ENCODE results near the gene ERP27.

The ERP27 gene

DNA sequence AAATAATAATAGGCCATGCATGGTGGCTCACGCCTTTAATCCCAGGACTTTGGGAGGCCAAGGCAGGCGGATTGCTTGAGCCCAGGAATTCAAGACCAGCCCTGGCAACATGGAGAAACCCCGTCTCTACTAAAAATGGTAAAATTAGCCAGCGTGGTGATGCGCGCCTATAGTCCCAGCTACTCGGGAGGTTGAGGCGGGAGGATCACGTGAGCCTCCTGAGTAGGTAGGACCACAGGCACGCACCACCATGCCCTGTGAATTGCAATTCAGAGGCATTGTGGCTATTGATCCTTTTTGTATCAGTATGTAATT lies 20.7 kb upstream of the ERP27 start:
- no peak for DNase-seq

DNA sequence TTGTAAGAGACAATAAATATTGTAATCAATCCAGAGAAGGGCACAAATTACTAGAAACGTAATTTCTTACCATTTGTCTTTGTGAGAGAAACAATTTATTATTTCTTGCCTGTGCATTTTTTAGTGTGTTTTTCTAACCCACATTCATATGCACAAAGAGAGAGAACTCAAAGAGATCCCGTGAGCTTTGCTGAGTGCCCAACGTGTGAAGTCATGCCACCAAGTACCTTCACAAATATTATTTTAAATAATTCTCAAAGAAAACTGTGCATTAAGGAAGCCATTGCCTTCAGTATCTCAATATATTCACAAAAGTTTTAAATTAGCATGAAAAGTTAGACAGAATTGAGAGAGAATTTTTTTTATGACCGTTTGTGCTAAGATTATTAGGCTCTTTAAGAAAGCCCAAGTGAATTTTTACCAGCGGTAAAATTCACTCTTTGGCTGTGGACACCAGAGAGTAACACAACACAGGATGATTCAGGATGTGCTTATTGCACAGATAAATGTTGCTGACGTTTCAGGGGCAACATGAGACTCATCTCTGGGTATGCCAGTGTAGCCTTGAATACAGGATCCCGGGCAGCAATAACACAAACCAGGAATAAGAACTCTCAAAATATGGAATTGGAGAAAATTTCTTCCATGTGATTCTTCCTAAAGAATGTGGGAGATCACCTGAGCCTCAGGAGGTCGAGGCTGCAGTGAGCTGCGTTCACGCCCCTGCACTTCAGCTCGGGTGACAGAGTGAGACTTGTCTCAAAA lies 20.2 kb upstream of the ERP27 start:
- no peak for DNase-seq

DNA sequence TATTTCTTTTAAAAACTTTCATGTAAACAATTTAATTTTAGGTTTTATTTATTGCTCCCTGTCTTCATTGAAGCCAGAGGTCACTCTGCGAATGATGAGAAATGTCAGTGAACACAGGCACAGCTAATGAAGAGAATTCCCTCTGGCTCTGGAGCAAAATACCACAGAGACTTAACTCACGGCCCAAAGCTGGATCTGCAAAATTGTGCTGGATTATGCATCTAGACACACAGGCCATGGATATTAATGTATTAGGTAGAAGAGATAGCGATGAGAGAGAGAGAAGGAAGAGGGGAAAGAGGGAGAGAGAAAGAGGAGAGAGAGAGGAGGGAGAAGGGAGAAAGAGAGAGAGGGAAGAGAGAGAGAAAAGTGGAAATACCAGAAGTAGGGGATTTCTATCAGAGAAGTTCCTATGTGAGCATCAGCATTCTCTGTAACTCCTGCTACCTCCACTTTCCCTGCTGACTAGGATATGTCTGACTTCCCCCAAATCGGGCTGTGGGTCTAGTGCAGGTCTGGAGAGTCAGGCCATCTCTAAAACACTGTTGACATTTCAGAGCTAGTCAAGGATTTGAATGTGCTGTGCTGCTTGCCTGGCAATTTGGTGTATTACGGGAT lies 19.3 kb upstream of the ERP27 start:
- DNase-seq: no peak

DNA sequence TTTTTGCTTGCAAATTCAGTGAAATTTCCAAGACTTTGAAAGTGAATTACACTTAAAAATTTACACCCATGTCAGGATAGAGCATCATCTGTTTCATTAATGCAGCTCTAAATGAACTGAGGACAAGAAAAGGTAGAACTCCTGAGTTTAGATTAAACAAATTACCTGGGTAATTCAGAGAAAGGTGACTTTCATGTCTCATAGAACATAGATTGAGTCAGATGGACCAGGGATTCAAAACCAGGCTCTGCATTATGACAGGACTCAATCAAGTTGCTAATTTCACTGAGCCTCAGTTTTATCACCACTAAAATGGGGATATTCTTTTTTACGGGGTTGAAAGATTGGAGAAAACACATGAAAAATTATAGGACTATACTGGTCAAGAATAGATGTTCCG lies 18.6 kb upstream of the ERP27 start:
- DNase-seq: no peak

DNA sequence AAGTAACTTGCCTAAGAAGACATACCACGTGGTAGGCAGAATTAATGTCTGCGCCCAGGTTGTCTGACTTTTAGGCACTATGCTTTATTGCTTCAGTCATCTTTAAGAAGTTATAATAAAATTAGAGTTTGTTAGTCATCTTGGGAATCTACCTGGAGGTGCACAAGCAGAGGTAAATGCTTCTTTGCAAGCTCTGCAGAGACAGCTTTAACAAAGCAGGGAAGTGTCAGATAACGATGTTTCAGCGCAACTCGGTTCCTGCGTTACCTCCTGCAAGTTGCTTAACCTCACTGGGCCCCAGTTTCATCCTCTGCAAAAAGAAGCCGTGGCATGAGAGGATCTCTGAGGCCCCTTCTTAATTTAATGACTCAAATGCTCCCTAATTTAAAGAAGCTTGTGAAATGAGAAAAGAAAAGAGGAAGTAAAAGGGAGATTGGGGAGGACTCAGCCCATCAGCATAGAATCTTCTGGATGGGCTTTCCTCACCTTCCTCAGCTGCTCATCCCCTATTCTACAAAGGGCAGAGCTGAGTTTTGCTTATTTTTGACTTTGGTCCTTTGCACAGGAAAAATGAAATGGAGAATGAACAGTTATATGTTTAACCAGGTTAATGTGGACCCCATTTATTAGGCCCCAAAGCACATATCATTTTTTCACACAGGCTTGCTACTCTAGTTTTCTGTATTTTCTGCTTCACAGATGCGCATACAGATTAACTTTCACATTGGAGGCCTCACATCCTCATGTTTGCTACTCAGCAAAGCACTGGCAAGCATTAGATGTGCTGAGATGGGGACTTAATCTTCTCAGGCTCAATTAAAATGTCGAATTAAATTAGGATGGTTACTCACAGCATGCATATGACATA lies 17.9 kb upstream of the ERP27 start:
- DNase-seq: no peak

DNA sequence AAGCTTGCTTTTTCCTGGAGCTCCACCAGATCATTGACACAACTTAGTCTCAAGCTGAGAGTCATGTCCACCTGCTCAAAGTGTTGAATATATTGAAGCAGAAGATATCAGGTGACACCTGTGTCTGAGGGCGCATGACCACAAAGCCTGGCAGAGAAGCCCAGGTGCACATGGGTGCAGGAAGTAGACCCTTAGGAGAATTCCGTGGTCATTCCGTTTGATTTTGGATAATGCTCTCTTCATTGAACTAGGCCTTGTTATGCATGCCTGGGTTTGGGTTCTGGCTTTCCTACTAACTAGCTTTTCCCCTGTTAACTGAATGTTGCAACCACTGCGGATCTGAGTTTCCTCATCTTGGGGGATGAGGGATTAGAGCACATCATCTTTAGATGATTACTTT lies 15.9 kb upstream of the ERP27 start:
- DNase-seq: no peak

DNA sequence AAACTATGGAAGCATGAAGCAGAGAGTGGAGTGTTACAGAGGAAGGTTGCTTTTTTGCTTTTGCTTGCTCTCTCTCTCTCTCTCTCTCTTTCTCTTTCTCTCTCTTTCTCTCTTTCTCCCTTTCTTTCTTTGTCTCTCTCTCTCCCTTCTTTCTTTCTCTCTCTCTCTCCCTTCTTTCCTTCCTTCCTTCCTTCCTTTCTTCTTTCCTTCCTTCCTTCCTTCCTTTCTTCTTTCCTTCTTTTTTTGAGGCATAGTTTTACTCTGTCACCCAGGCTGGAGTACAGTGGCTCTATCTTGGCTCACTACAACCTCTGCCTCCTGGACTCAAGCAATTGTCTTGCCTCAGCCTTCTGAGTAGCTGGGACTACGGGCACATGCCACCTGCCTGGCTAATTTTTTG lies 15.4 kb upstream of the ERP27 start:
- no peak for DNase-seq

DNA sequence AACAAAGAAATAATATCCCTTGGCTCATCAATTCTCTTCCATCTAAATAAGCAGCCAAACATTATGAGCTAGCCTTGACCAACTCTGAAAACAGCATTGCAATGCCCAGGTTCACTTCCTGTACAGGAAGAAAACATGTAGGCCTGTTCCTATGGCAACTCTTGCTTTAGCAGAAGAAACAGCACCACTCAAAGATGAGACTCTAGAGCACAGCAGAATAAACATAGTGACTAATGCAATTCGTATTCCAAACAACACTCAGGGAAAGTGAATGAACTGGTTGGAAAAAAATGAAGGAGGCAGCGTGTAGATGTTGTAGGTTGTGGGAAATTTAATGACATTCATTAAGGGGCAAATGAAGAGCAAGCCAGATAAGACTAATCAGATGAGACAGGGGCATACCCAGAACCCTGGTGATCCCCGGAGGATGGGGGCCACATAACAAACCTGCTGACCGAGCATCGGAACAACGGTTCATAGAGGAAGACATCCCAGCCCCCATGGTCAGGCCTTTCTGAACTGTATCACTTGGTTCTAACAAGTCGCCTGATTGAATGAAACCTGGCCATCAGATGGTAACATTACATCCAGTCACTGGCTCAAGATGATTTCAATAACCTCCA lies 14.1 kb upstream of the ERP27 start:
- no peak for DNase-seq

DNA sequence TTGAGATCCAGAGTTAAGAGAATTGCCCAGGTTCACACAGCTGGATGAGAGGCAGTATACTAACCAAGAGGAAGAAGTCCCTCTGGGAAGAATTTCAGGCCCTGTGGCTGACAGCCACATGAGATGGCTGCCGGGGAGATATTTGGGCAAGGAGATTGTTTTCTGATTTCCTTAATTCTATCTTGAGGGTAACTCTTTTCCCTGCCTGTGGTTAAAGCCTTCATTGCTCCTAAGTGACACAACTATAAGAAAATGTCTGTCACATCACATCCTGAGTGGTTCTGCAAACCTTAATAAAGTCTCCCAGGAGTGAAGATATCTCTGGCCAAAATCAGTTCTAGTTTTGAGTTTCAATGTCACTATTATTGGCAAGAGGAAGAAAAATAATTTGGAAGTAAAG lies 13.5 kb upstream of the ERP27 start:
- DNase-seq: no peak

DNA sequence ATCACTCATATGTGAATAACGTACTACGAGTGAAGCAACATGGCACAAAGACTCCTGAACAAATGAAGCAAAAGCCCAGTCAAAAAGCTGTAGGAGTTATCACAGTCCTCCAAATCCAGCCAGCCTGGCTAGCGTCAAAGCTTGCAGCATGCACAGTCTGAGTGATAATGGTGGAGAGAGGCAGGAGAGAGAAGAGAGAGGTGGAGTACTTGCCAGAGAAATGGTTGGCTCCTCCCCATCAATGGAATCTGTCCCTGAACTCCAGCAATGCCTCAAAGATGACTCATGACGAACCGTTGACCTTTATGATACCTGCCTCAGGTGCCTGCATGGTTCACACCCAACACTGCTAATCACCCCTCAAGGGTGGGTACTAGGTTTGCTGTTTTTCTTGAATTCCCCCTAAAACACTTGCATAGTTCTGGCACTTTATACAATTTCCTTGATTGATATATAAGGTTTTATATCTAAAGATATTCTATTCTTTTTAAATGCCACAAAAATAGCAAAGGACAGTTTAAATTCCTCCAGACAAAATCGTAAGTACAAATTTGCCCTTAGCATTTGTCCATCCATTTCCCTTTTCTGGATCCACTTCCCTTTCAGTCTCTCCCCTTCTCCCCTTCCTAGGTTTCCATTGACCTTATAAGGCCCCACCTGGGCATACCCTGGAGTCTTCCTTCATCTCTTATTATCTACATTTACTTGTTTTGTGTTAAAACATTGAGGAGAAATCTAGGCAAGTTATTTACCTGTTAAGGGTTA lies 12.8 kb upstream of the ERP27 start:
- no peak for DNase-seq

DNA sequence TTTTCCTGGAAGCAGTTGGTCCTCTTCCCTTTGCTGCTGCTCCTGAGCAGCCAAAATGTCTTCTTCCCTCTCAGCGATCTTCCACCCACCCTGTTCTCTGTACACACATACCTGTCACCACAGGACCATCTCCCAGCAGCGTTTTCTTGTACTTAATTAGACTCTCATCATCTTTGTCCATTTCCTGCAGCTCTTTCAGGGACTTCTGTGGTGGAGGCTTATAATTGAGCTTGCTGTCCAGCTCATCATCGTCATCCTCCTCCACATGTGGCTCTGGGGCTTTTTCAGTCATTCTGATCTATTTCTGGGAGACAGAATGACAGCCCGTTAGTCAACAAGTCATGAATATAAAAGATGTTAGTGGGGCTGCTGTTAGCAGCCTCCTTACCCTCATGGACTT lies 12.1 kb upstream of the ERP27 start:
- no peak for DNase-seq

DNA sequence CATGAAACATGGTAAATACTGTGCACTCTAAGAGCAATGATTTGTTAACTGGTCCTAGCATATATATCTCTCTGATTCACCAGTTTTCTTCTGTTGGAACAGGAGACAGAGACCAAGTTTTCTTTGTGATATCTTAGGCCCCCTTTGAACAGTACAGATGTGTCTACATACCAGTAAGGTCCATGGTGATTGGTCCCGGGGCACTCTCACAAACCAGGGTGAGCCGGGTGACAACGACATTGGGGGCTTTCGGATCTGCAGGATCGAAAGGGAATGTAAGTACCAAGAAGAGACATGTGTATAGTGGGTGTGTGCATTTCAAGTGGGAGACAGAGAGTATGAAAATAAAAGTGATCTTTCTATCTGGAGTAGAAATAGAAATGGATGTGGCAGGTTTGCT lies 11.3 kb upstream of the ERP27 start:
- DNase-seq: no peak

DNA sequence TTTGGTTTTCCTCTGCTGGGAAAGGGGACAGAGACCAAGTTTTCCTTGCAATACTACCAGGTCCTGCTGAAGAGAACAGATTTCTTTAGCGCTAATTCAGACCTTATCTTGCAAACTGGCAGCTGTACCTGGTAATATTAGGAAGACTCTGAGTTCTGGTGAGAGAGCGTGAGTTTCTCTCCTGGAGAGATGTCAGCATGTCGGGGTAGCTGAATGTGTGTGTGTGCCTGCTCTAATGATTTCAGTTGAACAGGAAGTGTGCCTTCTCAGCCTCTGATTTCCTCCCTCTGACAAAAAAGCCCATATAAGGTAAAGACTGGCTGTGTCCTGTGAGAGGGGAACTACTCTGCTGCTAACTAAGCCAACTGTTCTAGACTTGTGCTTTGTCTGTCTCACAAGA lies 10.3 kb upstream of the ERP27 start:
- no peak for DNase-seq

DNA sequence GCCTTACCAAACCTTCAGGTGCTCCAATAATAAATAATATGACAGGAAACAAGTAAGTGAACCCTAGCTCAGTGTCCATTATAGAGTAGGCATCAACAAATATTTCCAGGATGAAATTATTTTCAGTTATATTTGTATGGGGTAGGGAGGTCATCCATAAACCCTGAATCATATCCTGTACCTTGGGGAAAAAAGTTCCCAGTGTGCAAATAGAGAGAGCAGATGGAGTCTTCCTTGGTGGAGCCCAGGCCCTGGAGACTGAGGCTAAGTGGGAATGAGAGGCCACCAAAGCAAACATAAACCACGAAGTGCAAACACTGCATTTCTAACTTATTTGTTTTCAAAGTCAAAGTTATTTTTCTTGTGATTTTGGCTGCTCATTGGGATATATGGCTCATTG lies 8.5 kb upstream of the ERP27 start:
- DNase-seq: no peak

DNA sequence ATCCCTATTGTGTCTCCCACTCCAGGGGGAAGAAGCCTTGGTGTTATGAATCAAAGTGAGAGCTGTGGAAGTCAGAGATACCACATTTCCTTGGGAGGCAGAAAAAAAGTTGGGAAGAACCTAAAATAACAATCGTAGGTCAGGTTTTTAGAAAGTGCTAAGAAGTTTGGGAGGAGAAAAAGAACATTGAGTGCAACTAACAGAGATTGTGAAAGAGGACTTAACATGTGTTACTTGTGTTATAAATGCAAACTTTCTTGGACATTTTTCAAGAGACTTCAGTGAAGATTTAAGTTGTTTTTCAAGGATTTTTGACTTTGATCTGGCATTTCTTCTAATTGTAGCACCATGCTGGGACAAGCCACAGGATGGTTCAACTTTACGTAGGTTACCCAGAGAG lies 7.8 kb upstream of the ERP27 start:
- no peak for DNase-seq

DNA sequence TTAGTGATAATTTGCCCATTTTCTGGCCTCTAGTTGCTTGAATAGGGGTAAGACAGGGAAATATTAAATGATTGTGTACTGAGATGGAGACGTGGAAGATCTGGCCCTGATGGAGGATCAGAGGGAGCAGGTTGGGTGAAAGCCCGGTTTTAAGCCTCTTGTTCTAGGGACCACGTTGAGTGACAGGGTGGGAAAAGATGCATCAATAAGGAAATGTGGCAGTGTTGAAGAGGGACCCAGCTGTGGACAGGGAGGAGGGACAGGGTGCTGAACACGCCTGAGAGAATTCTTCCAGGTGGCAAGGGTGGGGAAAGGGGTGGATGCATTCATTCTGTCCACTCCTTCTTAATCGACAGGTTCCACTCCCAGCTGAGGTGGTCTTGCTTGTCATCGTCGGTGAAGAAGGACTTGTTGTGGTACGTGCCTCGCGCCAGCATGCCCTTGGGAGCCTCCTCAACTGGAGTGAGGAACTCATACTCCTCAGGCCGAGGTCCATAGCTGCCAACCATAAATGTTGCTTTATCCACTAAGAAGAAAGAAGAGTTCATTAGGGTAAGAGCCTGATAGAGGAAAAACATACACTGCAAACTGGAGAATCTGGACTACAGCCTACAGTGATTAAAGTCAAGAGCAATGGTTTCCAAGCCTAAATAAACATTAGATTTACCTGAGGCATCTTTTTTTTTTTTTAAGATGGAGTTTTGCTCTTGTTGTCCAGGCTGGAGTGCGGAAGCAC lies 4.0 kb upstream of the ERP27 start:
- DNase-seq: no peak

DNA sequence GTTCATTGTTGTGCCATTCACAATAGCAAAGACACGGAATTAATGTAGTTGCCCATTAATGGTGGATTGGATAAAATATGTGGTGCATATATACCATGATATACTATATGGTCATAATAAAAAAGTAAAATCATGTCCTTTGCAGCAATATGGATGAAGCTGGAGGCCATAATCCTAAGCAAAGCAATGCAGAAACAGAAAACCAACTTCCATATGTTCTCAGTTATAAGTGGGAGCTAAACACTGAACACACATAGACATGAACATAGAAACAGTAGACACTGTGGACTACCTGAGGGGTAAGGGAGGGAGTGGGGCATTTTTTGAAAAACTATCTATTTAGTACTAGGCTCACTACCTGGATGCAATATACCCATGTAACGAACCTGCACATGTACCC lies 3.0 kb upstream of the ERP27 start:
- DNase-seq: no peak

DNA sequence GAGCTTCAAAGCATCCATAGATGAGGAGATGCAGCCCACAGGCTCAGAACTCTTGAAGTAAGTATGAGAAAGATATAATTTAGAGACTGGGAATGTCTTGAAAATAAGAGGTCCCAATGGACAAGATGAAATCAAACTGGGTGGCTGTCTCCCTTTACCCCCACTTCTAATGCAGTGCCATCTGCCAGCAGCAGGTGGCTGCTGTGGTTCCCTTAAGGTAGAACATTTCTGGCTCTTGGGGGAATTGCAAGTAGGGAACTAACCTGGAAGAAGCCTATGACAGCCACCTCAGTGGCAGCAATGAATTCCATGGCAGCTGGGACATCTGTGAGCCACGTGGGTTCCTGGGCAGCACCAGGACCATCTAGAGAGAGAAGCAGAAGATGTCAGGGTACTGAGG lies 648 bp downstream of the ERP27 start:
- DNase-seq: no peak

DNA sequence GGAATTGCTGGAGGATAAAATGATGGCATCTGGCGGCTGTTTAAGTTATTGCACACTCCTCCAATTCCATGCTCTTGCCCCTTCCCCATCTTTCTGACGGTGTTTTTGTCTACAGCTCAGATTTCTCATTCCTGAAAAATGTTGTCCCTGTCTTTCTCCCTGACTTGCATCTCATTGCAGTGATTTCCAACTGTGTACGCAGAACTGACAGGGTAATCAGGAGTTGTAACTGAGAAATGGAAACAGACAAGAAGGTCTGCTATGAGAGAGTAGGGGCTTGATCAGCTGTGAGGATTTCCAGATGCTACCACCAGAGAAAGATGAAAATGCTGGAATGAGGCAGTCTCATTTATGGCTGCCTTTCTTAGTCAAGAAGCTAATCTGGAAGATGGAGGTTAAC lies 1.3 kb downstream of the ERP27 start:
- no peak for DNase-seq

DNA sequence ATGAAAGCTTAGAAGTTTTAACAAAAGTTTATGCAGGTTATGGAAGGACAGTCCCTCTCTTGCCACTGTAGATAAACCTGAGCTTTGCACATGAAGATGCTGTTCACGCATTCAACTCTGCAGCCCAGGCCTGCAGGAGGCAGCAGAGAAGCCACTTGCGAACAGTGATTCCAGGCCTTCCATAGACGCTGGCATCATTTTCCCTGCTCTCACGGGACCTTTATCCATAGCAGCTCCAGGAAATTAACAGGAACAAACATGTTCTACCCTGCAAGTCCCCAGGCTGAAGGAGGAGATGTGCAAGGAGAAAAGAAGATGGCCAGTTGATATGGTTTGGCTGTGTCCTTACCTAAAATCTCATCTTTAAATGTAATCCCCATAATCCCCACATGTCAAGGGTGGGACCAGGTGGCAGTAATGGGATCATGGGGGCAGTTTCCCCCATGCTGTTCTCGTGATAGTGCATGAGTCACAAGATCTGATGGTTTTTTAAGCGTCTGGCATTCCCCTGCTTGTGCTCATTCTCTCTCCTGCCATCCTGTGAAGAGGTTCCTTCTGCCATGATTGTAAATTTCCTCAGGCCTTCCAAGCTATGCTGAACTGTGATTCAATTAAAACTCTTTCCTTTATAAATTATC lies 2.0 kb downstream of the ERP27 start:
- DNase-seq: no peak

DNA sequence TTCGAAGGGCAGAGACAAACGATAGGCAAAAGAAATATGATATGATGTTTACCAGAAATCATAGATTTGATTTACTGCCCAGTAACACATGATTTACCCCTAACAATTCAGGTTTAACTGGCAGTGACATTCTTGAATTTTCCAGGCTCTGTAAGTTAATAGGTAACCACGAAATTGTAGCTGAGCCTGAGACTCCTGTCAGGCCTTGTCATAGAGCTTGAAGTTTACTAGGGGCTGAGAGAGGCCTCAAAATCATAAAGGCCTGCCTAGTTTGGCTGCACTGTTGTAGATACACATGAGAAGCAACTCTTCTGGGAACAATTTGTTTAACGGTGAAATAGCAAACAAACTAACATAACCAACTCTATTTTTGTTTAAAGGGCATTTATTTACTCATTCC lies 3.3 kb downstream of the ERP27 start:
- DNase-seq: no peak

DNA sequence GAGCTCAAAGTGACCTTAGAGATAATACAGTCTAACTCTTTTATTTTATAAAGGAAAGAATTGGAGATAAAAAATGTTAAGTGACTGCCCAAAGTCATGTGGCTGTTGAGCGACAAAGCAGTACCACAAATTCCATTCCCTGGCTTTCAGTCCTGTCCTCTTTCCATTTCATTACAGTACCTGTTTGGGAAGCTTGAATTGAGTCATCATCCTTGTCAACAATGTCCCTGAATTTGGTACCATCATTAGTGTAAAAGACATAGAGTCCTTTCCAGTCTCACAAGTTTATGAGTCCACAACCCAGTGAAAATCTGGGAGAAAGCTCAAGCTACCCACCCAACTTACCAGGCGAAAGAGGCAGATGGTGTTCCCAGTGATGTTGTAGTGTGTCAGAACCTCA lies 3.8 kb downstream of the ERP27 start:
- no peak for DNase-seq
